Ishikawa (cell line): ENCODE results near the gene CGREF1.

ENCODE experiments used
- CEBPB ChIP-seq: IDR thresholded peaks from 2 replicates; pipeline ENCODE4 v1.6.1; 2012
- CREB1 ChIP-seq: IDR thresholded peaks from 2 replicates; pipeline ENCODE4 v1.6.1; 2012; ENCODE audit warnings: low read depth
- EGR1 ChIP-seq: IDR thresholded peaks from 2 replicates; pipeline ENCODE4 v1.6.1; 2012
- EP300 ChIP-seq: IDR thresholded peaks from 2 replicates; pipeline ENCODE4 v1.6.1; 2012; ENCODE audit warnings: borderline replicate concordance
- FOXM1 ChIP-seq: IDR thresholded peaks from 2 replicates; pipeline ENCODE4 v1.6.1; 2012; ENCODE audit warnings: low read depth, borderline replicate concordance
- MAX ChIP-seq: IDR thresholded peaks from 2 replicates; pipeline ENCODE4 v1.6.1; 2012
- NFIC ChIP-seq: IDR thresholded peaks from 2 replicates; pipeline ENCODE4 v1.6.1; 2012
- RAD21 ChIP-seq: IDR thresholded peaks from 2 replicates; pipeline ENCODE4 v1.6.1; 2012; ENCODE audit warnings: low read depth
- REST ChIP-seq: IDR thresholded peaks from 2 replicates; pipeline ENCODE4 v1.6.1; 2012; ENCODE audit warnings: low read depth, mild to moderate bottlenecking
- TAF1 ChIP-seq: IDR thresholded peaks from 2 replicates; pipeline ENCODE4 v1.6.1; 2012; ENCODE audit warnings: low read depth, mild to moderate bottlenecking
- TCF12 ChIP-seq: IDR thresholded peaks from 2 replicates; pipeline ENCODE4 v1.6.1; 2012; ENCODE audit warnings: low read depth
- TEAD4 ChIP-seq: IDR thresholded peaks from 2 replicates; pipeline ENCODE4 v1.6.1; 2012
- USF1 ChIP-seq: IDR thresholded peaks from 2 replicates; pipeline ENCODE4 v1.6.1; 2012
- YY1 ChIP-seq: IDR thresholded peaks from 2 replicates; pipeline ENCODE4 v1.6.1; 2012; ENCODE audit warnings: low read depth
- ZBTB7A ChIP-seq: IDR thresholded peaks from 2 replicates; pipeline ENCODE4 v1.6.1; 2012; ENCODE audit warnings: low read depth

CGREF1 gene

GRCh38 chr2:27092696-27093429 lies 26.1 kb downstream of the CGREF1 start:
- no peak for TF ChIP-seq REST
- TF ChIP-seq TCF12 = no peak
- TF ChIP-seq CREB1 = no peak
- no peak for TF ChIP-seq MAX
- TF ChIP-seq EP300 = no peak
- no peak for TF ChIP-seq ZBTB7A
- TF ChIP-seq YY1 = no peak
- TF ChIP-seq TAF1 = no peak
- no peak for TF ChIP-seq NFIC
- no peak for TF ChIP-seq FOXM1
- TF ChIP-seq TEAD4 = no peak
- TF ChIP-seq USF1 = no peak
- no peak for TF ChIP-seq CEBPB
- no peak for TF ChIP-seq EGR1
- TF ChIP-seq RAD21 = no peak

GRCh38 chr2:27091746-27092695 lies 26.9 kb downstream of the CGREF1 start:
- no peak for TF ChIP-seq RAD21
- no peak for TF ChIP-seq NFIC
- no peak for TF ChIP-seq FOXM1
- no peak for TF ChIP-seq USF1
- no peak for TF ChIP-seq MAX

- TF ChIP-seq NFIC (no peak), TCF12 (no peak), YY1 (no peak), ZBTB7A (no peak), USF1 (no peak), RAD21 (no peak), CREB1 (no peak), TAF1 (no peak)
Observed at GRCh38 chr2:27089111-27089954, 29.6 kb downstream of the CGREF1 start.

- TF ChIP-seq TAF1 (no peak), NFIC (no peak), FOXM1 (no peak), RAD21 (no peak), REST (no peak)
Observed at GRCh38 chr2:27088634-27089033, 30.3 kb downstream of the CGREF1 start.

GRCh38 chr2:27087823-27088410 lies 31.0 kb downstream of the CGREF1 start:
- no peak for TF ChIP-seq TEAD4
- no peak for TF ChIP-seq TCF12
- TF ChIP-seq TAF1 = no peak
- TF ChIP-seq RAD21 = no peak
- TF ChIP-seq FOXM1 = no peak
- no peak for TF ChIP-seq MAX
